RCC 7860 (cell line): ENCODE results near the gene TNFSF9.
"Not testable (repeated sequence)": the region's sequence is repeated elsewhere in the genome, so short reads cannot be mapped to it uniquely, and the experiment has no call there.

Experiments
- DNase-seq: peaks from one replicate; pipeline ENCODE4 v3.0.0-alpha.2; 2015; ENCODE audit warnings: low spot score
- FAIRE-seq: peaks from 2 replicates; lab custom pipeline; 2012; peaks lifted over from hg19 to GRCh38; lab: Jason Lieb, UNC

TNFSF9 gene

GRCh38 chr19:6503407-6504201 lies 27.2 kb upstream of the TNFSF9 start:
- FAIRE-seq (no peak), DNase-seq (no peak)

DNA sequence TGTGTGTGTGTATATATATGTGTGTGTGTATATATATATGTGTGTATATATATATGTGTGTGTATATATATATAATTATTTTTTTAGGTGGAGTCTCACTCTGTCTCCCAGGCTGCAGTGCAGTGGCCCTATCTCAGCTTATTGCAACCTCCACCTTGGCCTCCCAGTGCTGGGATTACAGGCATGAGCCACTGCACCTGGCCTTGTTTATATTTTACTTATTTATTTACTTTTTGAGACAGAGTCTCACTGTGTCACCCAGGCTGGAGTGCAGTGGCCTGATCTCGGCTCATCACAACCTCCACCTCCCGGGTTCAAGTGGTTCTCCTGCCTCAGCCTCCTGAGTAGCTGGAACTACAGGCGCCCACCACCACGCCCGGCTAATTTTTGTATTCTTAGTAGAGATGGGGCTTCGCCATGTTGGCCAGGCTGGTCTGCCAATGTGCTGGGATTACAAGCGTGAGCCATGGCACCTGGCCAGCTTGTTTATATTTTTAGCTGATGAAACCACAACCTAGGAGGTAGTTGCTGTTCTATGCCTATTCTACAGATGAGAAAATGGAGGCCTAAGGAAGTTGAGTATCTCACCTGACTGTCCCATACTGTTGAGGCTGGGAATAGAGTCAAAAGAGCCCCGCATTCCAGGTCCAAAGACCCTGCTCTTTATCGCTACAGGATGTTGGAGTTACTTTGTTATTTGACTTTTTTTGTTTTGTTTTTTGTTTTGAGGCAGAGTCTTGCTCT lies 22.6 kb upstream of the TNFSF9 start:
- not testable (repeated sequence) for FAIRE-seq

DNA sequence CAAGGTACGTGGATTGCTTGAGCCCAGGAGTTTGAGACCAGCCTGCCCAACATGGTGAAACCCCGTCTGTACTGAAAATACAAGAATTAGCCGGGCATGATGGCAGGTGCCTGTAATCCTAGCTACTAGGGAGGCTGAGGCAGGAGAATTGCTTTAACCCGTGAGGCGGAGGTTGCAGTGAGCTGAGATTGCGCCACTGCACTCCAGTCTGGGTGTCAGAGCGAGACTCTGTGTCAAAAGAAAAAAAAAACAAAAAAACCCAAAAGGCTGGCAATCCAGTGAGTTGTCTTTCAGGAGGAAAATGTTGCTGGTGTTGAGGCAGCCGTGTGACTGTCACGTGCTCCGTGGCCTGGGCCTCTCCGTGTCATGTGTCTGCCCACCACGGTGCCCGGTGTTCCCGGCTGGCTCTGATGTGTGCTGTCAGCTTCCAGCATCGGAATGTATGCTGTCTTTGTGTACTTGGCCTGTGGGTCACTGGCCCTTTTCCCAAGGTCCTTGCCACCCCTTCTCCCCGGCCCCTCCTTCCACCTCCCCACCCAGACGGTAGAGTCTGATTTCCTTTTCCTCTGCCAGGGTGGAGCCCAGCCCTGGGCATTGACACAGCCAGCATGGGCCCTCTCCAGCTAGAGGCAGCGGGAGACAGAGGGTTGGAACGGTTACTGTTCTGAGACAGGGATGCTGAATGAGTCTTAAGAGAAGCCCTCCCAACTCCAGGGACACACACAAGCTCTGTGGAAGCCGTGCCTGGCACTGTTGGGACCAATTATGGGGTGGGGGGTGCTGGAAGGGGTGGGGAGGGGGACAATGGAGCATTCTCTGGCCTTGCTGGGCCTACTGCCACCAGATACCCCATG lies 21.5 kb upstream of the TNFSF9 start:
- DNase-seq (no peak), FAIRE-seq (no peak)

More for the DNA sequence above, 22.6 kb upstream of the TNFSF9 start:
- not testable (repeated sequence) for DNase-seq

DNA sequence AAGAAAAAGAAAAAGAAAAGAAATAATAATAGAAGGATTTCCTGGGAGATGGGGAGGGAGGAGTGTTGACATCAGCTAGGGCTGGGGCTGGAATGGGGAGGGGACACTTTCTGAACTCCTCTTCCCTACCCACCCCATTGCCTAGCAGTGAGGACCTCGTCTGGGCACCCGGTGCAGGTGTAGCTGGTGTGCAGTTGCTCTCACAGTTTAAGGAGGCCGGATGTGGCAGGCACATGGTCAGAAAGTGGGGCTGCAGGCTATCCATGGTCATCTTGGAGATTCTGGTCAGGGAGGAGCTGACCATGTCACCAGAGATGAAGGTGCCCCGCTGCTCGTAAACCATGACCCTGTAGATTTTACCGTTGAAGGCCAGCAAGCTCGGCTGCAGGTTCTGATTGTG lies 20.2 kb upstream of the TNFSF9 start:
- DNase-seq (no peak), FAIRE-seq (no peak)

GRCh38 chr19:6514089-6514488 lies 16.7 kb upstream of the TNFSF9 start:
- DNase-seq (no peak), FAIRE-seq (no peak)

GRCh38 chr19:6514926-6515544 lies 15.8 kb upstream of the TNFSF9 start:
- DNase-seq (no peak), FAIRE-seq (no peak)

GRCh38 chr19:6516018-6516658 lies 14.7 kb upstream of the TNFSF9 start:
- DNase-seq = peak; percentile 83

DNA sequence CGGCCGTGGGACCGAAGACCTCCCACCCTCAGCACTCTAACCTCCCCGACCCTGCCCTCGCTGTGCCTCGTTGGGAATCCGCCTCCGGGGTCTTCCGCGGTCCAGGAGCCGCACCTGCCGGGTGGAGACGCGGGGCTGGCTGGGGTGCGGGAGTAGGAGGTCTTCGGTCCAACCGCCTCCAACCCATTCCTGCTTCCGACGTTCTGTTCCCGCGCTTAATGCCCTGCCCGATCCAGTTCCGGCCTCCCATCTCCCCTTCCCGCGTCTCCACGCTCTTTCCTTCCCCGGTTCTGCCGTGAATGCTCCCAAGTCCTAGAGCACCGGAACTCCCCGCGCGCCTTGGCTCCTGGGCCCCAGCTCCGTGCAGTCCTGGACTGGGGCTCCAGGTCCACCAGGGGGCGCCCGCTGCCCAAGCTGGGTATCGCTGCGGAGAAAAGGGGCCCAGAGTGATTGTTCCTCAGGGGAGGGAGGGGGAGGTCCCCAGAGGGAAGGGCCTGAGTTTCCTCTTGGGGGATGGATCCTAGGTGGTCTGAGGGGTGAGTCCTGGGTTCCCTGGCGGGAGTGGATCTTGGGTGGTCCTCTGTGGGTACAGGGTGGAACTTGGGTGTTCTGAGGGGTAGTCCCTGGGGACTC lies 14.1 kb upstream of the TNFSF9 start:
- FAIRE-seq (no peak), DNase-seq (peak; percentile 77)

More at GRCh38 chr19:6516018-6516658, 14.7 kb upstream of the TNFSF9 start:
- FAIRE-seq = peak; percentile 89

DNA sequence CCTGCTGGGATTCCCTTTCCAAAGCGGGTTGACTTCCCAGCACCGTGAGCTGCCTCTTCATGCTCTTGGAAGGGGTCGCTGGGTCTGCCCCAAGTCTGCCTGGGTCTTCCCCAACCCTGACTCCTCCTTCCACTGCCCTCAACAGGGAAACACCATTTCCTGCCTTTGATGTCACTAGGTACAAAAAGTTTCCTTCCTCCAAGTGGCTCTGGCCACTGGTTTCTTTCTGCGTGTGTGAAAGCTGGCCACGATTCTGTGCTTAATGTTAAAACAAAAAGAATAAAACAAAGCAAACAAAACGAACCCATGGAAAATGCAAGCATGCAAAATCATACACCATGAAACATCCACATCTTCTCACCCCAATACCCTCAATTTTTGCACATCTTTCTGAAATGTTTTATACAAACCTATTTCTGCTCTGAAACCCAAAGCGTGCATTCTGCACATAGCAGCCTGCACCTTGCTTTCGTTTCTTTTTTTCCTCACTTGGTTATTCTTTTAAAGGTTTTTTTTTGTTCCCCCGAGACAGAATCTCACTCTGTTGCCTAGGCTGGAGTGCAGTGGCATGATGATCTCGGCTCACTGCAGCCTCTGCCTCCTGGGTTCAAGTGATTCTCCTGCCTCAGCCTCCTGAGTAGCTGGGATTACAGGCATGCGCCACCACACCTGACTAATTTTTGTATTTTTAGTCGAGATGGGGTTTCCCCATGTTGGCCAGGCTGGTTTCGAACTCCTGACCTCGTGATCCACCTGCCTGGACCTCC lies 12.5 kb upstream of the TNFSF9 start:
- peak; percentile 21 for DNase-seq
- no peak for FAIRE-seq

DNA sequence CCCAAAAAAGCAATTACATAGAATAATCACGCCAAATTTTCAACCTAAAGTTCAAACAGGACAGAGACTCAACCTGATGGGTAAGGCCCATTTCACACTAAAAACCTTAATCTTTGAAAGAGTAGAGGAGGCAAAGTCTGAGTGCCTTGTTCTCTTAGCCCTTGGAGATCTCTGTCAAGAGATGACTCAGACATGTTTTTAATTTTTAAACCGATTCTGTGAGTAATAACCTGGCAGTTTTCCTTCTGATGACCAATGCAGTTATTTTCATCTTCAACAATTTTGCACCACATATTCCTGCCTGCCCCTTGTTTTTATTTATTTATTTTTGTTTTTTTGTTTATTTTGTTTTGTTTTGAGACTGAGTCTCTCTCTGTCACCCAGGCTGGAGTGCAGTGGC lies 11.5 kb upstream of the TNFSF9 start:
- peak; percentile 98 for FAIRE-seq
- peak; percentile 91 for DNase-seq

DNA sequence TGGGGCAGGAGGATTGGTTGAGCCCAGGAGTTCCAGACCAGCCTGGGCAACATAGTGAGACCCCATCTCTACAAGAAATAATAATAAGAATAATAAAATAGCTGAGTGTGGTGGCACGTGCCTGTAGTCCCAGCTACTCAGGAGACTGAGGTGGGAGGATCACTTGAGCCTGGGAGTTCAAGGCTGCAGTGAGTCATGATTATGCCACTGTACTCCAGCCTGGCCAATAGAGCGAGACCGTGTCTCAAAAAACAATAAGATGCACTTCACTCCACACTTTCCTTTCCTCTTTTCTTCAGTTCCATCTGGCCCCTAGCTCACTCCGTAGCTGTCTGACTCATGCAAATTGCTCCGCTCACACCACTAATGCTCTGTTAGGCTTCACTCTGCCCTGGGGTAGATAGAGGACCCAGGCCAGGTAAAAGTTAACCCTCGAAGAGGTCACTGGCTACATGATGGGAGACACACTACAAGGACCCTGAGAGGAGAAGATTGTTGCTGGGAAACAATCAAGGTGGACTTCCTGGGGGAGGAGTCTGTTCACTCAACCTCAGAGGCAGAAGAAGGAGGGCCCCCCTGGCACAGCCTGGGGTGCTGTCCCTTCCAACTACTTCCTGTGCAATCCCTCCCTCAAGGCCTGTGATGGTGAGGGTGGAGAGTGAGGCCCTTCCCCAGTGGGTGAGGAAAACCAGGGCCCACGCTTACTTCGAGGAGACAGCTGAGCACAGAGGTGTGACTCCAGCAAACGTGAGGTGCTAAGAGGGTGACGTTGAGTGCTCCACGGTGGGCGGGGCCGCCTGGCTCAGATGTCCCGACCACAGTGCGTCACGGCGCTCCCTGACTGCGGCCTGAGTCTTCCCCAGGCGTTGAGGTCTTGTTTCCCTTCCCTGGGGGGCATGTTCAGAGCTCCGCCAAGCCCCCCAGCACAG lies 8.8 kb upstream of the TNFSF9 start:
- DNase-seq (peak; percentile 92), FAIRE-seq (peak; percentile 94)

- no peak for FAIRE-seq
- no peak for DNase-seq
These were observed 8.1 kb upstream of the TNFSF9 start for GRCh38 chr19:6522712-6523111.

- no peak for FAIRE-seq
- DNase-seq = no peak
These were observed 6.5 kb upstream of the TNFSF9 start for GRCh38 chr19:6524311-6524710.

DNA sequence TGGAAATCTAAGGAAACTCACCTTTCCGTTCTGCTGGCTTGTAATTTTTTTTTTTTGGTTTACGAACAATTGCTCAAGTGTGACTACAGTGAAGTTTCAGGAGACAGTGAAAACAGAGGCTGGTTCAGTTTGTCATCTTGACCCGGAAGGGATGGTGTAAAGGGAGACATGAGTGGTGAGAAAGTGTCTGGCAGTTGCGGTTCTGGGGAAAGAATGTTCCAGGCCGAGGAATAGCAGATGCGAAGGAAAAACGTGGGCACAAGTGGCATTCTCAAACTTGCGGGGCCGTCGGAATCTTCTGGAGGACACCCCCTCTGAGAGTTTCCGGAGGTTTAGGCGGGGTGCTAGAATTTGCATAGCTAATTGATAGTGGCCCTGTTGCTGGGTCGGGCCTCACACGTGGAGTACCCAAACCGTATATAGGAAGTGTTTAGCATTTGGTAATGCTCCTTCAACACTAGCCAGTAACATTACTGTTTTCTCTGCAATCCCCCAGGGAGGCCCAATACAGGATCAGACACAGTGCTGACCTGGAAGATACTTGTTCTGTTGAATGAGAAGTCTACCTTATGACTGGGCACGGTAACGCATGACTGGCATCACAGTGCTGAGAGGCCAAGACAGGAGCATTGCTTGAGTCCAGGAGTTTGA lies 2.8 kb upstream of the TNFSF9 start:
- peak; percentile 55 for DNase-seq
- peak; percentile 63 for FAIRE-seq

DNA sequence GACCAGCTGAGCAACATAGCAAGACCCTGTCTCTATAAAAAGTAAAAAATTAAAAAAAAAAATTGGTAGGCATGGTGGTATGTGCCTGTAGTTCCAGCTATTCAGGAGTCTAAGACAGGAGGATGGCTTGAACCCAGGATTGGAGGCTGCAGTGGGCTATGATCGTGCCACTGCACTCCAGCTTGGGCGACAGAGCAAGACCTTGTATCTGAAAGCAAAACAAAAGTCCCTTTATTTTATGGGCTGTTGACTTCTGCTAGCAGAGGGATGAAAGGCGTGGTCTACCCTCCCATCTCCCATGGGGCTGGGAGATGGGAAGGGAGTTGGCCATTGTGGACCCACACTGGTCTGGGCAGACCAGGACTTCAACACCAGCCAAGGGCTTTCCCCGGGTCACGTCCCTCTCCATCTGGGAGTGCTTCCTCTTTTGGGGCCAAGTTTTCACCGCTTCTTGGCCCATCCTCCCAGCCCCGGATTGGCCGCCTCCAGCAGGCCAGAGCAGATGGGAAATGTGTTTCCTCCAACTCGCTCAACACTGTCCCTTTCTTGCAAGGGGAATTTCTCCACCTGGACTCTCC lies 2.2 kb upstream of the TNFSF9 start:
- FAIRE-seq (peak; percentile 17), DNase-seq (peak; percentile 53)

DNA sequence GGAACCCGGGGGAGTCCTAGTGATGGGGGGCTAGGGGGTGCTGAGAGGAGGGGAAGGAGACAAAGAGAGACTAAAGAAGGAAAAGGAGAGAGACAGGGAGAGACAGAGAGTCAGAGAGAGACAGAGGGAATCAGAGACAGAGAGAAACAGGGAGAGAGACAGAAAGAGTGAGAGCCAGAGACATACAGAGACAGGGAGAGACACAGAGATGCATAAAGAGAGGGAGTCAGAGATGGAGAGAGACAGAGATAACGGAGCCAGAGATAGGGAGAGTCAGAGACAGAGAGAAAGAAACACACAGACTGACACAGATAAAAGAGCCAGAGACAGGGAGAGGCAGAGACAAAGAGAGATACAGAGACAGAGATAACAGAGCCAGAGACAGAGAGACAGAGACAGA lies 1.5 kb upstream of the TNFSF9 start:
- DNase-seq = no peak
- FAIRE-seq = no peak

GRCh38 chr19:6529937-6530385 lies 865 bp upstream of the TNFSF9 start:
- DNase-seq = no peak
- FAIRE-seq = no peak
